HG03139 (cell line): Measurements from ENCODE around the gene SLC38A9.

Experiments used
- ATAC-seq: cut with Tn5 transposase; IDR thresholded peaks from one replicate; pipeline ENCODE4 v1.9.1; 2021; ENCODE audit not compliant: unreplicated experiment

Gene SLC38A9

GRCh38 chr5:55657443-55657842 is 54.7 kb downstream of the SLC38A9 start:
- ATAC-seq, result no peak

- no peak for ATAC-seq
These were observed 61.7 kb downstream of the SLC38A9 start for GRCh38 chr5:55650386-55650785.

DNA sequence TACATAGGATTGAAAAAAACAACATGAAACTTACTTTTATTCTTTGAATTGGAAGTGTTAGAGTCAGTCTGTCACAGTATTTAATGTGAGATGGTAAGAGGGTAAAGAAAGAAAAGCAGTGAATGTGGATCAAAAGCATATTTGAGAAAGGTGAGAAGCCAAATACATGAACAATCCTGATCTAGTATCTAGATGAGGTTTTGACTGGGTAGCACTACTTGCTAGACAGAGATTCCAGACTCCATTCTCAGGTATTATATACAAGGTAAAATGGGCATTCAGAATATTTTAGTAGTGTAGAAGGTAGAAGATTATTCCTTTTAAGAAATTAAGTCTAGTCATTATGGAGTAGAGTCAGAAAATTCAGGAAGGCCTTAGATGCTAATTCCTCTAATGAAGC is 62.2 kb downstream of the SLC38A9 start:
- ATAC-seq, result no peak

DNA sequence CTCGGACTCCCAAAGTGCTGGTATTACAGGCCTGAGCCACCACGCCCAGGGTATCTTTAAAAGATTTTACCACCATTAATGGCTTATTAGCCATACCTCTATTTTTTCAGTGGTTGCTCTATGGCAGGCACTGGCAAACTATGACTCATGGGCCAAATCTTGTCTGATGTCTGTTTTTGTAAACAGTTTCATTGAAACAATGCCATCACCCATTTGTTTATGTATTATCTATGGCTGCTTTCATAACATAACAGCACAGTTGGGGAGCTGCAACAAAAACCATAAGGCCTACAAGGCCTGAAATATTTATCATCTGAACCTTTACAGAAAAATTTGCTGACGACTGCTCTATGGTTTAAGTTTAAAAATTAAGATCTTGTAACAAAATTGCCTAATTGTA is 66.8 kb downstream of the SLC38A9 start:
- ATAC-seq, result no peak

- no peak for ATAC-seq
These were observed 73.7 kb downstream of the SLC38A9 start for GRCh38 chr5:55638455-55638854.

- no peak for ATAC-seq
These were observed 74.1 kb downstream of the SLC38A9 start for GRCh38 chr5:55638051-55638450.

GRCh38 chr5:55636683-55637082 is 75.4 kb downstream of the SLC38A9 start:
- ATAC-seq, result no peak

DNA sequence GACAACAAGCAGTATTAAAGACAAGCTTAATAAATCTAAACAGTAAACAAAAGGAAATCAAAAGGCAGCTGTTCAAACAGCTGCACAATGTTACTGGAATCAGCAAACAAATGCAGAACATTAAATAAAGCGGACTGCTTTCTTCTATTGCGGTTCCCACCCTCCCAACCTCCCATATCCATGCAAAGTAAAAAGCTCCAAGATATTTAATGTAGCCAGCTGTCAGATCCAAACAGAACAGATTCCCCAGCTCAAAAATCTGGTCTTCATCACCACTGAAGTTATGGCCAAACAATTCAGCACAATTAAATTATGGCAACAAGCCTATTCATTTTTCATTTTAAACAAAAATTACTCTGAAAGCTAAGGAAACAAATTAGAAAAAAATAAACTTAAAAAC is 75.9 kb downstream of the SLC38A9 start:
- ATAC-seq, result no peak

DNA sequence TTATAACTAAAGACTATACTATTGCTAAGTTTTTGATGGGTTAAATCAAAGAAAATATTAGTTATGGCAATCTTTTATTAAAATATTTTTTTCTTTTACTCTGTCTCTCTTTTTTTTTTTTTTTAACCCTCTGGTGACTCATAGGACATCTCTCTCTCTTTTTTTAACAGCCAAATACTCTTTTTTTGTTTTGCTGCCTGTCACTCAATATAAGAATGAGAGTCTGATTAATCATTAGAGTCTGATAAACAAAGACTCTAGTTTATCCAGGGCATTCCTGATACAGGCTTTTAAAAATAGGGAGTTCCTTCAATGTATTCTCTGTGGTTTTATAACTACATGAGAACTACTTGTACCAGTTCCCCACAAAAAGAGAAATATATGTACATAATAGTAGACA is 77.3 kb downstream of the SLC38A9 start:
- no peak for ATAC-seq

DNA sequence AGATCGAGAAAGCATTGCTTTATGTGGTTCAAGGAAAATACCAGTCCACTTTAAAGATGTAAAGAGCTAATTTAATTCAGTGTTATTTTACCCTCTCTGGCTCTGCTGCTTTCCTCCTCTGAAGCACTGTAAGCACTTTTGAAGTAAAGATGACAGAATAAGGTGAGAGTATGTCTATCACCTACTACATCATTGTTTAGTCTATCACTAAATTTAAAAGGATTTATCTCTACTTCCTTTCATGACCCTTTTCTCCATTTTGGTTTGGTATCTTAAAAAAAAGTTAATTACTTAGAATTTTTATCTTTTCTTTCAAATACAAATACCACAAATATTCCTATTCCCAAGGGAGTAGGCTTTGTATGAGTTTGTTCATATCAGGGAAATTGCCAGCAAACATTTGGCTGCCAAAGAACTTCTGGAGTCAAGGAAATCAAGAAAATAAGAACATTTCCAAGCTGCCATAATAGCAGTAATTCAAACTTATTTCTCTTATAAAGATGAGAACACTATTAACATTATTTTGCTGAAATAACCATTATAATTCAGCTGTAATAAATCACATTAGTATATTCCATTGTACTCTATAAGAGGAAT is 77.8 kb downstream of the SLC38A9 start:
- no peak for ATAC-seq

DNA sequence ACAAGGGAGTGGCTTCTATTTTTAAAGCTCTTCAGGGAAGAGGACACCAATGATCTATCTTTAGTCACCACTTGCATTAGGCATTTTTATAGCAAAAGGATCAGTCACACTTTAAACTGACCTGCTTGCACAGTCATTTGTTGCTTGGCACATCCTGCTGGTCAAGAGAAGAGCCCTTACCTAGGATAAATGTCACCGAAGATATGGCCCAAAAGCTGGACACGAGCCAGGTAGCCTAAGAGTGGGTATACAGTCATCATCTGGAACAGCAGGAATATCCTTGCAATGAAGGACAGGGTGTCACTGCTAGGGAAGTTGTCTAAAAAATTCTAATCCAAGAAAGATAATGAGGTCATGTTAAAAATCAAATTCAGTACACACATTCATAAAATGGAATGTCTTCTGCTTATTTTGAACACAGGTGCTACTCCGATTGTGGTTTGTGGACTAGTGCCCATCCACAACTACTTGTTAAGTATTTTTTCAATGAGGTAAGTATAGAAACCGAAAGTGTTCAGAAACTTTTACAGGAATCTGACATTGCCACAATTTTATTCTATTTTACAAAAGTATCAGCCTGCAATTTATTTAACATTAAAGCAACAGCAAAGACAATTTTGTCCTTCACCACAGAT is 78.4 kb downstream of the SLC38A9 start:
- ATAC-seq, result no peak

DNA sequence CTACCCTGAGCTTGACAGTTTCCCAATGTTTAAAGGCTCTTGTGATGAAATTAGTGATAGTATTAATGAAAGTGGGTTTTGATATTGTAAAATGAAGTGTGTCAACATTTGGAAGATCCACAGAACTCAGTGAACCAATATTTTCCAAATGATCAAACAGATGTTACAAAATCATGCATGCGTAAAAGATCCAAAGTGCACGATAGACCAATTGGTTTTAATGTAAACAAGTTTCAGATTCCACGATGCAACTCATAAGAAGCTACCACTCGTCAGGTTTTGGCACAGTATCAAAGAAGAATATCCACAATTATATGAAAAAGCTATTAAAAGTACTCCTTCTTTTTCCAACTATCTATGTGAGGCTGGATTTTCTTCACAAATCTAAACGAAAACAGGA is 82.3 kb downstream of the SLC38A9 start:
- no peak for ATAC-seq

DNA sequence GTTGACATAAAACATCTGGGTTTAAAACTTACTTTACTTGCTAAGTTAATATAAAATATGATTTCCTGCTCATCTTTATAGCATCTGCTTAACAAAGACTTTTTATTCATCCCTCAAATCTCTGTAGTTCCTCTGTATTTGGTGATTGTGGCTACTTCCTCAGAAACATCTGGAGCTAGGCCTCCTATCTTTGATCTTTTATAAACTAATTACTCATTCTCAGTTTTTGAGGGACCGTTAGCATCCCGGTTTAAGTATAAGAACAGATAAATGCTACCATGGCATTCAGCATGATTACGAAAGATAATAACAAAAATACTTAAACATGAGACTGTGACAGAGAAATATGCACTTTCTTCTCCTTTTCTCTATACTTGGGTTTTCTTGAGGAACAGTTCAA is 85.3 kb downstream of the SLC38A9 start:
- no peak for ATAC-seq

GRCh38 chr5:55625913-55626312 is 86.2 kb downstream of the SLC38A9 start:
- ATAC-seq, result no peak

DNA sequence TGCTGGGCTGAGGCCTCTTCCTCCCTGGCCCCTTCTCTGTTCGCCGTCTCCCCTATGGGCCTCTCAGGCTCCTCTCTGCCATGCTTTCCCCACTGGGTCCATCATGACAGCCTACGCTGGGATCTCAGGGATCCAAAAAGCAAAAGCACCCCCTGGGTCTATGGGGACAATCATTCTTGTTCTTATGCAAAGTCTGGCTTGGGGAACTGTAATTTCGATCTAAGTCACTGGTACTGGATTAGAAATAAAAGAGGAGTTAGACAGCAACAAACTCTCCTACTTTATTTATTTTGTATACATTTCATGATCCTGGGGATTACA is 86.6 kb downstream of the SLC38A9 start:
- no peak for ATAC-seq

GRCh38 chr5:55624841-55625588 is 87.1 kb downstream of the SLC38A9 start:
- no peak for ATAC-seq

- ATAC-seq, result no peak
These were observed 88.3 kb downstream of the SLC38A9 start for GRCh38 chr5:55623789-55624188.

GRCh38 chr5:55622460-55622859 is 89.7 kb downstream of the SLC38A9 start:
- no peak for ATAC-seq

- no peak for ATAC-seq
These were observed 90.9 kb downstream of the SLC38A9 start for GRCh38 chr5:55621229-55621628.

DNA sequence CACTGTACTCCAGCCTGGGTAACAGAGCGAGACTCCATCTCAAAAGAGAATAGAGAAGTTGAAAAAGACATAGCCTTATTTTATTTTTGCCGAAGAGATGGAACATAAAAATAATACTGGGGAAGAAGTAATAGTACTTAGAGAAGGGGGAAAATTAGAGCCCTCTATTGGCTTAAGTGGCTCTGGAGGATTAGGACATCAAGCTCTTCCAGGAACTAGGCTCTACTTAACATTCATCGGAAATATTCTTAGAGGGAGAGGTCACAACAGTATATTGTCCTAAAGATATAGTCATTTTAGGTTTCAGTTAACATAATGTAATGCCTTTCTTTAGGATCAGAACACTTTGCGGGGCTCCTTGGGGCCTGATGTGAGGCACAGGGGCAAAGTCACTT is 91.4 kb downstream of the SLC38A9 start:
- ATAC-seq, result no peak

GRCh38 chr5:55620009-55620765 is 91.9 kb downstream of the SLC38A9 start:
- ATAC-seq, result no peak

- no peak for ATAC-seq
These were observed 93.8 kb downstream of the SLC38A9 start for GRCh38 chr5:55618318-55618717.
